Frontal cortex (tissue), 4 donors: Measurements from ENCODE around the gene TRMT10B. TPM values are rescaled to one million over a fixed set of nuclear protein-coding genes. Genes with fewer than 3 reads are reported as not detected.
A peak's percentile ranks its signal among the peaks of the same experiment; 100 is the strongest.
"Not testable (repeated sequence)": the region's sequence is repeated elsewhere in the genome, so short reads cannot be mapped to it uniquely, and the experiment has no call there.

ENCODE experiments used
- DNase-seq, 2 donors: peaks; one replicate each; pipeline ENCODE4 v3.0.0; 2012; ENCODE audit warnings: low spot score in 2 of 2
- FAIRE-seq: peaks from 2 replicates; lab custom pipeline; 2012; peaks lifted over from hg19 to GRCh38; lab: Jason Lieb, UNC
- total RNA-seq: library from RNA; depleted of rRNA; stranded (reverse); fragments of >200 nt; gene quantifications from one replicate; pipeline ENCODE4 v1.2.3, GENCODE V29; 2014
- donor health status: control.
- donor health status: control.
- donor health status: control.

TRMT10B gene
- total RNA-seq, 1 donor from 2014 or later, result 3.7 TPM

DNA sequence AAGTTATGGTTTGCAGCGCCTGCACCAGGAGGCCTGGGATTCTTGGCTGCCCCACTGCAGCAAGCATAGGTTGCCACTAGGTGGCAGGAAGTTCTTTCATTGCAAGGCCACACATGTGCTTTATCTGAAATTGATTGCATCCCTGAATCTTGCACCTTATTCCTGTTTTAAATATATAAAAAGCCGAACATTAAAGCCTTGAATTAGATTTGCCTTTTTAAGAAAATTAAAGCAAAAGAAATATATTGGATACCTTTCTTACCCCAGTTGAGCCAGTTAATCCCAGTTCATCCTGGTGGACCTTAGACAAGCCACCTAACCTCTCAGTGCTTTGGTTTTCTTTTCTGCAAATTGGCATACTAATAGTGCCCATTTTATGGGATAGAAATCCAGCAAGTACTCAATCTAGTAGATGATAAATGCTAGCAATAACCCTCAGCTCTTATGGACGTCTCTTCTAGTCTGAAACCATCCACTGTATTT lies 6.3 kb upstream of the TRMT10B start:
- peak; percentile 74 to 87 for DNase-seq
- no peak for FAIRE-seq

DNA sequence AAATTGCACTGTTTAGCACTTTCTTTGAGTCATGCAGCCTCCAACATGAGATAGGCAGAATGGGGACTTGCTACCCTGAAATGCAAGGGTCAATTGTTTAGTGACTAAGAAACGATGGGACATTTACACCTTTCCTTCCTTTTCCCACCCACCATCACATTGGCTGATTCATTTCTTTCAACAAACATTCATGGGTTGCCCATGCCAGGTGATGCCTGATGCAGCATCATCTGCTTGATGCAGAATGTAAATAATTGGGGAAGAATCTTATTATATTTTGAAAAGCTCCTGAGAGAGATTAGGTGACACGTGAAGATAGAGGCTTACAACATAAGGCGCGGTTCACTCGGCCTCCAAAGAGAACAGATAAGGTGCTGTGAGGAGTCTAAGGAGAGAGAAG lies 4.5 kb upstream of the TRMT10B start:
- FAIRE-seq (no peak), DNase-seq (no peak)

DNA sequence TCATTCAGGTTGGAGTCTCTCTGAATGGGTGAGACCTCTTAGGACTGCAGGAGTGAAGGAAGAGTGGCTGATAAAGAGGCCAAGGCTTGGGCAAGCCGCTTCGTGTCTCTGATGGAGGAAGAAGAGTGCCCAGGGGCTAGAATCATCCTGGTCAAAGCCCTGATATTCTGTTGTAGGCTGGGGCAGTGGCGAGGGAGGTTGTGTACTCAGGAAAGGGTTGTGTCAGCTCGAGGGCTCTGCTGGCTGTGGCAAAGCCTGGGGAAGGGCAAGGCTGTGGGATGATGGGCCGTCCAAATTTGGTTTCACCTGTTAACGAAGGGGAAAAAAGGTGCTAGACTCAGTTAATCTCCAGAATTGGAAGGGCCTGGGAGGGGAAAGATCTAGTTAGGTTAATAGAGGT lies 2.4 kb upstream of the TRMT10B start:
- no peak for FAIRE-seq
- DNase-seq, result no peak

DNA sequence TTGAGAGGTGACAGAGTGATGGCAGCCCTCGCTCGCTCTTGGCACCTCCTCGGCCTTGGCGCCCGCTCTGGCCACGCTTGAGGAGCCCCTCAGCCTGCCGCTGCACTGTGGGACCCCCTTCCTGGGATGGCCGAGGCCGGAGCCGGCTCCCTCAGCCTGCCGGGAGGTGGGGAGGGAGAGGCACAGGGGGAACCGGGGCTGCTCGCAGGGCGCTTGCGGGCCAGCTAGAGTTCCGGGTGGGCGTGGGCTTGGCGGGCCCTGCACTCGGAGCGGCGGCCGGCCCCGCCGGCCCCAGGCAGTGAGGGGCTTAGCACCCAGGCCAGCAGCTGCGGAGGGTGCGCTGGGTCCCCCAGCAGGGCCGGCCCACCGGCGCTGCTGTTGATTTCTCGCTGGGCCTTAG lies 1.9 kb upstream of the TRMT10B start:
- FAIRE-seq, DNase-seq: not testable (repeated sequence)

DNA sequence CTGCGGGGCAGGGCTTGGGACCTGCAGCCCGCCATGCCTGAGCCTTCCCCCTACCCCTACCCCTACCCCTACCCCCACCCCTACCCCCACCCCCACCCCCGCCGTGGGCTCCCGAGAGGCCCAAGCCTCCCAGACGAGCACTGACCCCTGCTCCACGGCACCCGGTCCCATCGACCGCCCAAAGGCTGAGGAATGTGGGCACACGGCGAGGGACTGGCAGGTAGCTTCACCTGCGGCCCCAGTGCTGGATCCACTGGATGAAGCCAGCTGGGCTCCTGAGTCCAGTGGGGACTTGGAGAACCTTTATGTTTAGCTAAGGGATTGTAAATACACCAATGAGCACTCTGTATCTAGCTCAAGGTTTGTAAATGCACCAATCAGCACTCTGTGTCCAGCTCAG lies 1.5 kb upstream of the TRMT10B start:
- not testable (repeated sequence) for FAIRE-seq, DNase-seq

DNA sequence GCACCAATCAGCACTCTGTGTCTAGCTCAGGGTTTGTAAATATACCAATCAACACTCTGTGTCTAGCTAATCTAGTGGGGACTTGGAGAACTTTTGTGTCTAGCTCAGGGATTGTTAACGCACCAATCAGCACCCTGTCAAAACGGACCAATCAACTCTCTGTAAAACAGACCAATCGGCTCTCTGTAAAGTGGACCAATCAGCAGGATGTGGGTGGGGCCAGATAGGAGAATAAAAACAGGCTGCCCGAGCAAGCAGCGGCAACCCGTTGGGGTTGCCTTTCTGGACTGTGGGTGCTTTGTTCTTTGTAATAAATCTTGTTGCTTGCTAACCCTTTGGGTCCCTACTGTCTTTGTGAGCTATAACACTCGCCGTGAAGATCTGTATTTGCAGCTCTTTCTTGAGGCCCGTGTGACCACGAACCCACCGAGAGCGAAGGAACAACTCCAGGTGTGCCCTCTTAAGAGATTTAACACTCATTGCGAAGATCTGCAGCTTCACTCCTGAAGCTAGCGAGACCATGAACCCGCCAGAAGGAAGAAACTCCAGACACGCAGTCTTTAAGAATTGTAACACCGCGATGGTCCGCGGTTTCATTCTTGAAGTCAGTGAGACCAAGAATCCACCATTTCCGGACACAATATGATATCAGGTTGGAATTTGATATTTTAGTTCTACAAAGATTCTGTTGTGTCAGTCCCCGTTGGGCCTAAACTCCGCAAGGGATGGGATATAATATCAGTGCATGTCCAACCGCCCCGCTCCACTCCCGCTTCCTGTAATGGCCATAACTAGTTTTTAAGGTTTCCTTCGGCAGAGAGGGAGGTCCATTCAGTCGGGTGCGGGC lies 740 bp upstream of the TRMT10B start:
- FAIRE-seq, result no peak
- DNase-seq, result no peak

DNA sequence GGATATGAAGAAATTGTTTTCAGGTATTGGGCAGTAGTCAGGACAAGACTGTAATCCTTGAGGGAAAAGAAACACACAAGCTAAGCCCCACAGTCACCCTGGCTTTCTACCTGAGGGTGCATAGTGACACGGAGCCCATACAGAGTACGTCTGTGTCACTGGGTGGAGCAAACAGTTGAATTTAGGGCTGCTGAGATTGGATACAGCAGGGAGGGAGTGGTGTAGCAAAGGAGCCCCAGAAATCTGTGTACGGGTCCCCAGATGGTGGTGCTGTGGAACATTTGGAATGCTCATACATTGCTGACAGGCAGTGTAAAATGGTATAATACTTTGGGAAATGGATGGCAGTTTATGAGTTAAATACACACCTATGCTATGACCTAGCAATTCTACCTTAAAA lies 5.1 kb downstream of the TRMT10B start:
- DNase-seq (no peak), FAIRE-seq (no peak)

DNA sequence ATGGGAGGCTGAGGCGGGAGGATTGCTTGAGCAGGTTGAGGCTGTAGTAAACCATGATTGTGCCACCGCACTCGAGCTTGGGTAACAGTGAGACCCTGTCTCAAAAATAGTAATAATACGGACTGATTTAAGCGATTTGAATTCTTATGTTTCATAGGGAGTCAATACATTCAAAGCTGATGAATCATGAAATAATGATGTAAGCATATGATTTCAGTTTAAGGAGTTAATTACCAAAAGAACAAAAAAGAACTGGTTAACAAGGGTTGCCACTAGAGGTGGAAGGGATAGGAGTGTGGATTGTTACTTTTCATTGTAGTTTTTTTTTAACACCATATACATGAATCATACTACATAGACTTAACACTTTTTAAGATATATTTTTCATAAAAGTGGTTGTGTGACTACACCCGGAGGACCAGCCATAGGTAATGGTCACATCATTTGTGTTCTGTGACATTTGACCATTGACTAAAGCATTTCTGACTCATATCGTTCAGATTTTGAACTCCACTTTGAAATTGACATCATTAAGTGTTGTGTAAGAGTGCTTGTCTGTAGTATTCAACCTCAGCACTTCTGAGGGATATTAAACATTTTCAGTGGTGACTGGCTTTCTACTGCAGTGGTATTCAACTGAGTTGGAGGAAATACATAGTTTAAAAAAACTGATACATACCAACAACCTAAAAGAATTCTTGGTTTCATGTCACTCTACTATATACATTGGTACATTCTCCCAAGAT lies 7.0 kb downstream of the TRMT10B start:
- no peak for DNase-seq
- FAIRE-seq, result no peak

DNA sequence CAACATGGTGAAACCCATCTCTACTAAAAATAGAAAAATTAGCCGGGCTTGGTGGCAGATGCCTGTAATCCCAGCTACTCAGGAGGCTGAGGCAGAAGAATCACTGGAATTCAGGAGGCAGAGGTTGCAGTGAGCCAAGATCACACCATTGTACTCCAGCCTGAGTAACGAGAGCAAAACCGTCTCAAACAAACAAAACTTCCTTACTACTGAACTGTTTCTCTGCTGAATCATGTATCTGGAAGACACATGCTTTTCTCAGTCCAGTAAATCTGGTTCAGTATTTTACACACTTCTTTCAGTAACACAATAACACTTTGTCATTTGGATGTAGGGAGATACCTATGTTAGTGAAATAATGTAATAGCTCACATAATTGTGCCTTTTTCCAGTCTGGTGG lies 7.9 kb downstream of the TRMT10B start:
- FAIRE-seq (no peak), DNase-seq (no peak)

DNA sequence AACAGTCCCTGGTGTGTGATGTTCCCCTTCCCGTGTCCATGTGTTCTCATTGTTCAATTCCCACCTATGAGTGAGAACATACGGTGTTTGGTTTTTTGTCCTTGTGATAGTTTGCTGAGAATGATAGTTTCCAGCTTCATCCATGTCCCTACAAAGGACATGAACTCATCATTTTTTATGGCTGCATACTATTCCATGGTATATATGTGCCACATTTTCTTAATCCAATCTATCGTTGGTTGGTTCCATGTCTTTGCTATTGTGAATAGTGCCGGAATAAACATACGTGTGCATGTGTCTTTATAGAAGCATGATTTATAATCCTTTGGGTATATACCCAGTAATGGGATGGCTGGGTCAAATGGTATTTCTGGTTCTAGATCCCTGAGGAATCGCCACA lies 11.7 kb downstream of the TRMT10B start:
- not testable (repeated sequence) for FAIRE-seq

DNA sequence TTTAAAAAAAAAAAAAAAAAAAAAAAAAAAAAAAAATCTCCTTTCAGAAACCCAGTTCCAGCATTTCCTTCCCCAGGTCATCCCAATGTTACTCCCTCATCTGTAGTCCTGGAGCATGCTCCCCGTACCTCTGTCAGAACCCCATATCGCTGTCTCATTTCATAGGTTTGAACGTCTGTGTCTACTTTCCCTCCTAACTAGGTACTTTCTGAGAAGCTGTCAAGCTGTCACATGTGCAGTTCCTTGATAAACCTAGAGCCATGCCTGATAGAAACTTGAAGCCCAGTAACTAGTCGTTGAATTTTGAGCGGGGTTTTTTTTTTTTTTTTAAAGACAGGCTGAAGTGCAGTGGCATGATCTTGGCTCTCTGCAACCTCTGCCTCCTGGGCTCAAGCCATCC lies 15.7 kb downstream of the TRMT10B start:
- DNase-seq (no peak), FAIRE-seq (no peak)

More for the DNA sequence above, 11.7 kb downstream of the TRMT10B start:
- DNase-seq, result not testable (repeated sequence)

DNA sequence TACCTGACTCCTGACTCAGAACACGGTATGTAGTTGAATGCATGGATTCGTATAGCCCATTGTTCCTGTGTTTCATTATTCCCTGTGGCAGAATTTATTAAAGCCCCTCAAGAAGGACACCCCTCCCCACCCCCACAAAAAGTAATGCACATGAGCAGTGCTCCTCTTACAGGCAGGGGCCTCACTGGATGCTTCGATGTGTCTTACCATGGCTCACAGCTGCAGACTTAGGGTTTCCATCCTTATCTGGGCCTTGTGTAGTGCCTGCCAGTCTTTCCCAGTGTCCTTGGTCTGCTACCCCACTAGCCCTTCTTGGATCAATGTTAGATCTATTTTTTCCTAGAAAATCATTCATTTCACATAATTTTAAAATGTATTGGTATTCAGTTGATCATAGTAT lies 16.4 kb downstream of the TRMT10B start:
- DNase-seq, result no peak
- no peak for FAIRE-seq

DNA sequence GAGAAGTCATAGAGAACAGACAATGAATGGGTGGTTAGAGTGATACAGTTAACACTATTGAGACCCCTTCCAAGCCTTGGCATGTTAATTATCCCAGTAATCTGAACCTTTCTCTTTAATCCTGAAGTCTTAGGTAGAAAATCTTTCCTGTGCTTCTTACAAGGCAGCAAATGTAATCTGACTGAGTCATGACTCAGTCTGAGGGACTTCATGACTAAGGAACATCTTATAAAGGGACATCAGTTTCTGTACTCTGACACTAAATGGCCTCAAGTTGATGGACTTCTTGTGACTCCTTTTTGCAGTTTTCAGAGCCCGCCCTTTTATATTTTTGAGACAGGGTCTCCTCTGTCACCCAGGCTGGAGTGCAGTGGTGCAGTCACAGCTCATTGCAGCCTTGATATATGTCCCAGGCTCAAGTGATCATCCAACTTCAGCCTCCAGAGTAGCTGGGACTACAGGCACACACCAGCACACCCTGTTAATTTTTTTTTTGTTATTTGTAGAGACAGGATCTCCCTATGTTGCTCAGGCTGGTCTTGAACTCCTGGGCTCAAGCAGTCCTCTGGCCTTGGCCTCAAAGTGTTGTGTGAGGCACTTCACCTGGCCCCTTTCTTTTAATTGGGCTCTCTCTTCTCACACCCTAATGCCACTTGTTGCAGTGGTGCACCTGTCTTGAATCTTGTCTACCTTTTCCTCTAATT lies 21.8 kb downstream of the TRMT10B start:
- DNase-seq (no peak), FAIRE-seq (no peak)

DNA sequence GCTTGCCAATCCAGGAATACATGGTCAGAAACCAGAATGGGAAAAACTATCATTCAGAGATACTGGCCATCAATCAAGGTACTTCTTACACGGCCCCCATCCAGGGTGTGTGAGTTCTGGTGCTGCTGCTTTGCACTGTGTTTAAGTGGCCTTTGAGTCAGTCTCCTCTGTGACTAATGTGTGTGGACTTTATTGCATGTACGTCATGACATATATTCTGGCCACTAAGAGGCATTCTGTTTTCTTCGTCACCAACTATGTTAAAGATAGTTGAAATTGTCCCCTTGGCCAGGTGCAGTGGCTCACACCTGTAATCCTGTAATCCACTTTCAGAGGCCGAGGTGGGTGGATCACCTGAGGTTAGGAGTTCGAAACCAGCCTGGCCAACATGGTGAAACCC lies 22.7 kb downstream of the TRMT10B start:
- FAIRE-seq, result no peak
- no peak for DNase-seq

DNA sequence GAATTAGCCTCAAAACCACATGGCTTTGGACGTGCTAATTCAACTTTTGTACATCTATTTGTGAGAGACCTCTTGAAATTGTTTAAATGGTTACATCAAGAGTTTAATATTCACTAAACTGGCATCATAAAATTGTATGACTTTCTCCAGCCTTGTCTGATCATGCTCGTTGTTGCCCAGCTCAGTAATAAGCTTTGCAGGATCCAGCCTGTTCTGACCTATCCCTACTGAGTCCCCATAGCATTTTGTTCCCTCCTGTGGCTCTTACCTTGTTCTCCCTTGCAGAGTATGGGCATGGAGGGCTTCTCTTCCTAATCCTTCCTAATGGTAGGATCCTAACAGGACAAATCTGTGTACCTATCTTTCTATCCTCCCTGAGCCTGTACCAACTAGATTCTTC lies 24.9 kb downstream of the TRMT10B start:
- no peak for FAIRE-seq

DNA sequence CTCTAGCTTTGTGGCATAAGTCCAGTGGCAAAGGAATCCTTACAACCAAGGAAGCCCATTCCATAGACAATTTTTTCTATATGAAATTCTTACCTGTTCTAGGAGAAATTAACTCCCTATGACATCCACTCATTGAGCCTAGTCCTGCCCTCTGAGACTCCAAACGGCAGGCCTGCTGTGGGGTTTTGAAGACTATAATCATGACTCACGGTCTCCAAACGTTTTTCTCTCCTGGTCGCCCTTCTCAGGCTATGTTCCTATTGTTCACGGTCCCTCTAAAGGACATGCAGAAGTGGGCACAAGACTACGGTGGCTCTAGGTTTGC lies 30.6 kb downstream of the TRMT10B start:
- DNase-seq, result peak in 1 of 2 donors; percentile 15
- no peak for FAIRE-seq

More for the DNA sequence above, 24.9 kb downstream of the TRMT10B start:
- no peak for DNase-seq

DNA sequence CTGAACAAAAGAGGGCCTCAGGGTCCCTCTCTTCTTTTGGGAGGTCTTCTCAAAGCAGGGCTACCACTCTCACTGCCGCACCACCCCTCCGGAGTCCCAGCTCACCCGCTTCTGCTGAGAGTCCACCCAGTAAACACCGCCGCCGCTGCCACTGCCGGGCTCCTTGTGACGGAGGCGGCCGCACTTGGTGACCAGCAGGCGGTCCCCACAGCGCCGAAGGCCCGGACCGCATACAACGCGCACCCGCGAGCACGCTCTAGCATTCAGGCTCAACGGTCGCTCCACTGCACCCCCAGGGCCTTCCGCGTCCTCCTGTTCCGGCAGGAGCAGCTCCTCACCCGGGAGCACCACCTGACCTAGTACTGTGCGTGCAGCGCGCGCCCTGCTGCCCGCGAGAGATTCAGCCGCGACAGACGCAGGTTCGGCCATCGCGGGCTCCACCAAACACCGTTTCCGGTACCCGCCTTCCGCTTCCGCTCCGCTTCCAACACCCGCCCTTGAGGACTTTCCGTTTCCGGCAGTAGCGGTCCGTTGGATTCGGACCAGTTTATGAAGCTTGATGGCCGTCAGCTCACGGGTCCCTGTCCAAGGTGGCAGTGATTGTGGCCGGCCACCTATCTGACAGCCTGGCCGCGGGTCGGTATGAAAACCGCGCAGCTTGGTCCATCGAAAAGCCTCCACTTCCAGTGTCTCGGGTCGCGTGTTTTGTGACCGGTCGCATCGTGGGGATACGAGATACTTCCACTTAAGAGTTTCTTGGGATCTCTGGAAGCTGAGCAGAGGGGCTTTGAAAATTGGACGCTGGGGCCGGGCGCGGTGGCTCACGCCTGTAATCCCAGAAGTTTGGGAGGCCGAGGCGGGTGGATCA lies 31.2 kb downstream of the TRMT10B start, which contains the start of gene EXOSC3:
Gene EXOSC3, minus strand, starts transcription at position 449 of the 868 bp plus-strand sequence. Its CDS starts 20 bp downstream, at position 429.
- FAIRE-seq, result no peak
- peak; percentile 85 to 88 for DNase-seq

DNA sequence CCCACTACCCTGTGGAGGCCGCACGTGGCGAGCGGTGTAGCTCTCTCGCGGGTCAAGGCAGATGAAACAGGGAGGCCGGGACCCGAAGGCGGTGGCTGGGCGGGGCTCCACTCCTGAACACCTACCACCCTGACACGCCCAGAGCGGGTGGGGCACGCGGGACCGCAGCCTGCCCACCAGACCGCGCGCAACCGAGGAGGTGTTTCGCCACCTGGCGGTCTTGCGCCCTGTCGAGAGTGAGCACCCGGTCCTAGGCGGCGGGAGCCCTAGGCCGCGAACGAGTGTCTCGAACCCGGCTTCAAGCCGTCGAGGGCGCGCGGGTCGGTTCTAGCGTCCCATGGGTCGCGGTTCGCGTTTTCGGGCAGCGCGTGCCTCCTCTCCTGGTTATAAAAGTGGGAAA lies 33.5 kb downstream of the TRMT10B start:
- no peak for DNase-seq

DNA sequence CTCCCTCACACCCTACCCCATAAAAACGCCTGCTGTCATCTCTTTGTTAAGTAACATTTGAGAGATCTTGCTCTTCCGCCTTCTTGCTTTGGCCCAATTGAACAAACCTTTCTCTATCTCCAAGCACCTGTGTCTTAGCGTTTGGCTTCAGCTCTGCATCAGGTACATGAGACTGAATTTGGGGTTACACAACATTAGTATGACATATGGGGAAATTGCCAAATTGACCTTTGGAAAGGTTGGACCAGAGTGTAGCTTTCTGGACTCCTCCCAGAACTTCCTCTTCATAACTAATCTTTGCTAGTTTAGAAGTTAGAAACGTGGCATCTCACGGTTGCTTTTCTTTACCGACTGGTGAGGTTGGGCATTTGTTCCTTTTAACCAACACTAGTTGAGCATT lies 34.7 kb downstream of the TRMT10B start:
- FAIRE-seq (no peak), DNase-seq (no peak)

More for the DNA sequence above, 33.5 kb downstream of the TRMT10B start:
- no peak for FAIRE-seq
